Esophagus mucosa (tissue), 1 donor: ENCODE data around the gene SMARCE1. TPM values are rescaled to one million over a fixed set of nuclear protein-coding genes. Genes with fewer than 3 reads are reported as not detected.

Experiments used
- ATAC-seq: fragments of 200-7000 bp; cut with Tn5 transposase; one replicate; pipeline ENCODE4 v1.9.1; 2020
- total RNA-seq: library from RNA; stranded (reverse); gene quantifications from one replicate; pipeline ENCODE4 v1.2.4, GENCODE V29; 2023
- donor health status: DM: yes; HTN: yes; CAD: no.

The SMARCE1 gene
- total RNA-seq, 1 donor from 2014 or later, result 51.7 TPM

- no peak for ATAC-seq
These were observed 70.0 kb downstream of the SMARCE1 start for GRCh38 chr17:40577611-40578065.

GRCh38 chr17:40576113-40576740 is 71.4 kb downstream of the SMARCE1 start:
- peak; percentile 63 for ATAC-seq

Other genes with a start within 250 kb of the SMARCE1 start
- 56.1 TPM for gene TOP2A, start 229.9 kb downstream of the SMARCE1 start, total RNA-seq
- 72.1 TPM for gene IGFBP4, start 204.4 kb downstream of the SMARCE1 start, total RNA-seq
- 52.1 TPM for gene TNS4, start 146.2 kb downstream of the SMARCE1 start, total RNA-seq
- 0.48 TPM for gene CCR7, start 82.3 kb downstream of the SMARCE1 start, total RNA-seq
- 0.20 TPM for gene KRT222, start 17.4 kb upstream of the SMARCE1 start, total RNA-seq
- 10.0 TPM for gene KRT24, start 55.9 kb upstream of the SMARCE1 start, total RNA-seq
- not detected for gene KRT25, start 107.5 kb upstream of the SMARCE1 start, total RNA-seq
- gene KRT26, start 124.4 kb upstream of the SMARCE1 start, total RNA-seq, result not detected
- not detected for gene KRT27, start 134.7 kb upstream of the SMARCE1 start, total RNA-seq
- gene KRT28, start 152.1 kb upstream of the SMARCE1 start, total RNA-seq, result not detected
- gene KRT10, start 174.8 kb upstream of the SMARCE1 start, total RNA-seq, result 50.3 TPM
- gene KRT12, start 219.4 kb upstream of the SMARCE1 start, total RNA-seq, result not detected
- gene KRT20, start 237.4 kb upstream of the SMARCE1 start, total RNA-seq, result 0.20 TPM